Measurements from ENCODE around the gene NTSR1. TPM values are rescaled to one million over a fixed set of nuclear protein-coding genes. Genes with fewer than 3 reads are reported as not detected.
"Not testable (repeated sequence)": the region's sequence is repeated elsewhere in the genome, so short reads cannot be mapped to it uniquely, and the experiment has no call there.

The NTSR1 gene
- total RNA-seq, 1 experiment from 2014 or later, result not detected

- Histone ChIP-seq H3K36me3 (no peaks in the 10 kb centered on the region), H3K4me3 (no peak overlapping the region), H3K27ac (no peak overlapping the region), H3K4me1 (replicated peaks) (no peaks in the 10 kb centered on the region), H3K9me3 (replicated peaks) (peaks cover 5% of the 10 kb centered on the region; the same call in 1 of the 2 replicates), H3K27me3 (replicated peaks) (peaks cover 31% of the 10 kb centered on the region)
- no peak for DNase-seq (ENCODE audit: low read depth in 1 of 2, low spot score in 2 of 2)
Measured at GRCh38 chr20:62682912-62683517, 25.6 kb upstream of the NTSR1 start.

- not testable (repeated sequence) for DNase-seq (ENCODE audit: low read depth in 1 of 2, low spot score in 2 of 2); H3K4me3 ChIP-seq; H3K4me1 ChIP-seq (replicated peaks); H3K9me3 ChIP-seq (replicated peaks); H3K36me3 ChIP-seq; H3K27ac ChIP-seq
- peaks cover 32% of the 10 kb centered on the region for H3K27me3 ChIP-seq (replicated peaks)
Measured at GRCh38 chr20:62683660-62684322, 24.8 kb upstream of the NTSR1 start.

- Histone ChIP-seq H3K9me3 (replicated peaks) (peaks cover 4% of the 10 kb centered on the region; the same call in 1 of the 2 replicates), H3K27ac (no peak overlapping the region), H3K36me3 (no peaks in the 10 kb centered on the region), H3K27me3 (replicated peaks) (peaks cover 34% of the 10 kb centered on the region), H3K4me1 (replicated peaks) (no peaks in the 10 kb centered on the region), H3K4me3 (no peak overlapping the region)
- no peak for DNase-seq (ENCODE audit: low read depth in 1 of 2, low spot score in 2 of 2)
Measured at GRCh38 chr20:62684981-62685380, 23.7 kb upstream of the NTSR1 start.

DNA sequence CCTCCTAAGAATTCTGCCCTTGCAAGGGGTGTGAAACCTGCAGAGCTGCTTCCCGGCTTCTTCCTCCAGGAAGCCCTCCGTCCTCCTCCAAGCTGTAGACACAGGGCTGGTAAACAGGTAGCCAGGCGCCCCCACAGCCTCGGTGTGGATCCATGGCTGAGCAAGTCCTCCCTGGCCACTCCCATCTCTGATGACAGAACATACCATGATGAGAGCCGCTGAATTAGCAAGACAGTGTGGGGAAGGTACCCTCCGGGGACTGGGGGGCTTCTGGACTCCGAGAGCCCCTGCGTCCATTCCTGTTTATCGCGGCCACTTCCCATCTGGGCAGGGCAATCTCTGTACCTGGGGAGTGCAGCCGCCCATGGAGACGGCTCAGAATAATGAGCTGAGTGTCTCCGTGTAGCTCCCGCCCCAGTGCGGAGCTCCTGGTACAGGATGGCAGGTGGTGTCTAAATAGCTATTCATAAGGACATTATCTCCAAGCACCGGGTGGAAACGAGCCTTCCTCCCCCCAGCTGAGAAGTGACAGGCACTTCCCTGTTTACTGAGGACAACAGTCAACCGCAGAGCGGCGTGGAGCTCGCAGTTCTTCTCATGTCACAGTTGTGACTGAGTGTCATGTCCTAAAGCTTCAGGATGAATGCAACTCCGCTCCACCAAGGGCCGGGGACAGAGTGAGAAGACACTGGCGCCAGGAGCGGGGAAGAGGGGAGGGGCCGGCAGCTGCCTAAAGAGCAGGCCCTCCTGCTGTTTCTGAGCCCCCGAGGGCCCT is 22.7 kb upstream of the NTSR1 start:
- Histone ChIP-seq H3K4me1 (replicated peaks) (no peaks in the 10 kb centered on the region), H3K9me3 (replicated peaks) (no peaks in the 10 kb centered on the region; the same call in 1 of the 2 replicates), H3K27me3 (replicated peaks) (peaks cover 42% of the 10 kb centered on the region), H3K4me3 (no peak overlapping the region), H3K36me3 (no peaks in the 10 kb centered on the region), H3K27ac (no peak overlapping the region)
- DNase-seq (ENCODE audit: low read depth in 1 of 2, low spot score in 2 of 2), result no peak

DNA sequence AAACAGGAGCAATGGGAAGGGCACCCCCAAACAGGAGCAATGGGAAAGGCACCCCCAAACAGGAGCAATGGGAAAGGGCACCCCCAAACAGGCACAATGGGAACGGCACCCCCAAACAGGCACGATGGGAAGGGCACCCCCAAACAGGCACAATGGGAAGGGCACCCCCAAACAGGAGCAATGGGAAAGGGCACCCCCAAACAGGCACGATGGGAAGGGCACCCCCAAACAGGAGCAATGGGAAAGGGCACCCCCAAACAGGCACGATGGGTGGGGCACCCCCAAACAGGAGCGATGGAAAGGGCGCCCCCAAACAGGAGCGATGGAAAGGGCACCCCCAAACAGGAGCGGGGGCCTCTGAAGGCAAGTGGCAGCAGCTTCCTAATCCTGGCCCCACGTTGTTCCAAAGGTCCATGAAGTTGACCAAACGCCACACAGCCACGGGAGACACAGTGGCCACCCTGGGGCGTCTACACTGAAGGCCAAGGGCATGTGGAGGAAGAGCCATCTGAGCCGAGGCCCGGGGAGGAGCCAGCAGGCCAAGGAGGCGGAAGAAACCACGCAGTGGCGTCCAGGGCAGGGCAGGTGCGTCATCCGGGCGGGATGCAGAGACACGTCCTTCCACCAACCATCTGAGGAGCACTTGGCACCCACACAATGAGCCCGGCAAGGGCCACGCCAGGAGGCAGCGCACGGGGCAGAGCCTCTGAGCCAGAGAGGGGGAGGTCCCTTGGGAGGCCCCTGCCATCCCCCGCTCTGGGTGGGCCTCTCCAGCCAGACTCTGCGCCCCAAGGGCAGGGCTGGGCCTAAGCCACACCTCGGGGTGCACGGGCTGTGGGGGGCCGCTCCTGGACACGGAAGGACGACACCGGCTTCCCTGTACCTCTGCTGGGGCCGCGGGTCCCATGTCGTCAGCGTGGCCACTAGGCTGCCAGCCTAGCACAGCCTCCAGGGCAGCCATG is 21.5 kb upstream of the NTSR1 start:
- Histone ChIP-seq H3K9me3 (replicated peaks) (no peaks in the 10 kb centered on the region), H3K27me3 (replicated peaks) (peaks cover 47% of the 10 kb centered on the region), H3K4me1 (replicated peaks) (no peaks in the 10 kb centered on the region), H3K4me3 (no peak overlapping the region), H3K36me3 (no peaks in the 10 kb centered on the region), H3K27ac (no peak overlapping the region)
- DNase-seq (ENCODE audit: low read depth in 1 of 2, low spot score in 2 of 2), result no peak

DNA sequence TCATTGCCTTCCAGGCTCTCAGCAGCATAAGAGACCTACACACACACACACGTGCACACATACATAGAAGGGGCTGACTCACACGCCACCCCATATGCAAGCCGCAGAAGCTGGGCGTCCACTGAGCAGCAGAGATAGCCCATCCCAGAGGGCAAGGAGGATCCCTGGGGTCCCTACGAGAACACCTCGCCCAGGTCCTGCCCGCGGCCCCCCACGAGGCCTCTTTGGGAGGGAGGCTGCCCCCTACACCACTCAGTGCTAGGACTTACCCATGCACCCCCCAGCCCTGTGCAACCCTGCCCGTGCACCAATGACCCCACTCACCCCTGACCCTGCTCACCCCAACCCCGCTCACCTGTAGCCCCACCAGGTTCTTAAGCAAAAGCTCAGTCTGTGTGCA is 20.6 kb upstream of the NTSR1 start:
- no peak overlapping the region for H3K27ac ChIP-seq
- no peaks in the 10 kb centered on the region for H3K36me3 ChIP-seq
- no peak overlapping the region for H3K4me3 ChIP-seq
- peaks cover 50% of the 10 kb centered on the region for H3K27me3 ChIP-seq (replicated peaks)
- no peaks in the 10 kb centered on the region for H3K4me1 ChIP-seq (replicated peaks)
- DNase-seq (ENCODE audit: low read depth in 1 of 2, low spot score in 2 of 2), result no peak
- H3K9me3 ChIP-seq (replicated peaks), result no peaks in the 10 kb centered on the region

- Histone ChIP-seq H3K4me3 (no peak overlapping the region), H3K27ac (no peak overlapping the region), H3K27me3 (replicated peaks) (peaks cover 53% of the 10 kb centered on the region), H3K4me1 (replicated peaks) (no peaks in the 10 kb centered on the region), H3K36me3 (no peaks in the 10 kb centered on the region), H3K9me3 (replicated peaks) (no peaks in the 10 kb centered on the region)
- no peak for DNase-seq (ENCODE audit: low read depth in 1 of 2, low spot score in 2 of 2)
Measured at GRCh38 chr20:62688855-62689460, 19.7 kb upstream of the NTSR1 start.

DNA sequence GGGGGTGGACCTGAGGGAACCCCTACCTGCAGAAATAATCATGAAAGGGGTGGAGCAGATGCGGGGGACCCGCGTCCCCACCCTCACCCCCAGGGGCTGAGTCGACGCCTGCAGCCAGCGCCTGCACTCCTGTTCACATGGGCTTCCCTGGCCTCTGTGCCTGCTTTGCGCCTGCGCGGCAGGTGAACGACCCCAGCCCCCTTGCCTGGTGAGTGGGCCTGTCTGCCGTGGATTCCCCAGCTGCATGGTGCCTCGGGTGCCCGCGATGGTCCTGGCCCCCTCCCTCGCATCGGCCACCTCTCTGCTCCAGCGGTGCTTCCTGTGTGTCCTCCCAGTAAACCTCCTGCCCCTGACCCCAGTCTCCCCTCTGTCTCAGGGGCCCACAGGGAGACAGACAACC is 18.8 kb upstream of the NTSR1 start:
- Histone ChIP-seq H3K36me3 (no peaks in the 10 kb centered on the region), H3K4me1 (replicated peaks) (no peaks in the 10 kb centered on the region), H3K9me3 (replicated peaks) (no peaks in the 10 kb centered on the region), H3K27ac (no peak overlapping the region), H3K4me3 (no peak overlapping the region), H3K27me3 (replicated peaks) (peaks cover 60% of the 10 kb centered on the region)
- no peak for DNase-seq (ENCODE audit: low read depth in 1 of 2, low spot score in 2 of 2)

GRCh38 chr20:62690261-62690820 is 18.3 kb upstream of the NTSR1 start:
- Histone ChIP-seq H3K9me3 (replicated peaks) (no peaks in the 10 kb centered on the region), H3K36me3 (no peaks in the 10 kb centered on the region)

GRCh38 chr20:62691487-62691886 is 17.1 kb upstream of the NTSR1 start:
- H3K4me1 ChIP-seq (replicated peaks), result no peaks in the 10 kb centered on the region
- H3K9me3 ChIP-seq (replicated peaks), result no peaks in the 10 kb centered on the region
- no peak for DNase-seq (ENCODE audit: low read depth in 1 of 2, low spot score in 2 of 2)
- no peak overlapping the region for H3K4me3 ChIP-seq
- H3K36me3 ChIP-seq, result no peaks in the 10 kb centered on the region
- no peak overlapping the region for H3K27ac ChIP-seq
- H3K27me3 ChIP-seq (replicated peaks), result peaks cover 62% of the 10 kb centered on the region

More at GRCh38 chr20:62690261-62690820, 18.3 kb upstream of the NTSR1 start:
- Histone ChIP-seq H3K27ac (no peak overlapping the region), H3K27me3 (replicated peaks) (peaks cover 62% of the 10 kb centered on the region), H3K4me3 (no peak overlapping the region), H3K4me1 (replicated peaks) (no peaks in the 10 kb centered on the region)
- no peak for DNase-seq (ENCODE audit: low read depth in 1 of 2, low spot score in 2 of 2)

- H3K4me3 ChIP-seq, result no peak overlapping the region
- no peaks in the 10 kb centered on the region for H3K36me3 ChIP-seq
- H3K27ac ChIP-seq, result no peak overlapping the region
- H3K9me3 ChIP-seq (replicated peaks), result no peaks in the 10 kb centered on the region
- no peaks in the 10 kb centered on the region for H3K4me1 ChIP-seq (replicated peaks)
- peaks cover 63% of the 10 kb centered on the region for H3K27me3 ChIP-seq (replicated peaks)
- DNase-seq (ENCODE audit: low read depth in 1 of 2, low spot score in 2 of 2), result no peak
Measured at GRCh38 chr20:62692176-62692575, 16.5 kb upstream of the NTSR1 start.

- no peak overlapping the region for H3K4me3 ChIP-seq
- H3K4me1 ChIP-seq (replicated peaks), result no peaks in the 10 kb centered on the region
- no peak overlapping the region for H3K27ac ChIP-seq
- no peaks in the 10 kb centered on the region for H3K9me3 ChIP-seq (replicated peaks)
- DNase-seq (ENCODE audit: low read depth in 1 of 2, low spot score in 2 of 2), result no peak
- no peaks in the 10 kb centered on the region for H3K36me3 ChIP-seq
- H3K27me3 ChIP-seq (replicated peaks), result peaks cover 71% of the 10 kb centered on the region
Measured at GRCh38 chr20:62692801-62693523, 15.7 kb upstream of the NTSR1 start.
